OCI-LY3 (cell line): ENCODE data around the gene RTN3.

Source experiments
- H2AFZ ChIP-seq: fragments of 200-600, 300-600 bp; shearing (Covaris generic); 2 replicates; pipeline ENCODE4 v1.6.0; 2014; ENCODE audit warnings: antibody characterized with exemption, low read depth, low read length
- H3K27ac ChIP-seq: fragments of 200-600, 300-600 bp; sonication (generic); 2 replicates; pipeline ENCODE4 v1.5.1; 2014; ENCODE audit warnings: mild to moderate bottlenecking, low read length, moderate library complexity, mixed read lengths
- H3K27me3 ChIP-seq: fragments of 200-600, 300-600 bp; sonication (generic); 2 replicates; pipeline ENCODE4 v1.6.1; 2014; ENCODE audit warnings: low read depth, low read length, mixed read lengths
- H3K36me3 ChIP-seq: fragments of 200-600, 300-600 bp; sonication (generic); replicated peaks from 2 replicates; pipeline ENCODE3; 2014; ENCODE audit warnings: low read depth, low read length, mixed read lengths
- H3K4me1 ChIP-seq: fragments of 300-600, 200-600 bp; sonication (generic); 2 replicates; pipeline ENCODE4 v1.6.1; 2014; ENCODE audit warnings: low read length, mixed read lengths
- H3K4me2 ChIP-seq: fragments of 200-600, 300-600 bp; sonication (generic); 2 replicates; pipeline ENCODE4 v1.6.1; 2014; ENCODE audit warnings: low read length, mixed read lengths
- H3K4me3 ChIP-seq: fragments of 300-600, 200-600 bp; sonication (generic); 2 replicates; pipeline ENCODE4 v1.5.1; 2014; ENCODE audit warnings: antibody characterized with exemption, mild to moderate bottlenecking, low read length, moderate library complexity
- H3K79me2 ChIP-seq: fragments of 300-600, 200-600 bp; shearing (Covaris generic); 2 replicates; pipeline ENCODE4 v1.6.1; 2014; ENCODE audit warnings: mild to moderate bottlenecking, low read length, mixed read lengths
- H3K9ac ChIP-seq: fragments of 300-600, 200-600 bp; shearing (Covaris generic); 2 replicates; pipeline ENCODE4 v1.6.0; 2014; ENCODE audit warnings: mild to moderate bottlenecking, low read length, moderate library complexity
- H3K9me3 ChIP-seq: fragments of 200-600, 300-600 bp; shearing (Covaris generic); 2 replicates; pipeline ENCODE4 v1.6.1; 2014; ENCODE audit warnings: low read length, mixed read lengths; ENCODE audit not compliant: insufficient read depth
- H4K20me1 ChIP-seq: fragments of 200-600, 300-600 bp; sonication (generic); 2 replicates; pipeline ENCODE4 v1.6.1; 2016; ENCODE audit warnings: low read length, mixed read lengths; ENCODE audit not compliant: insufficient read depth
- EZH2phosphoT487 ChIP-seq: fragments of 200-600 bp; shearing (Covaris generic); IDR thresholded peaks from 2 replicates; pipeline ENCODE4 v1.6.1; 2018; ENCODE audit warnings: antibody characterized with exemption, mixed run types, low read depth
- TF ChIP-seq, protein P1 (sequence below): fragments of 200-600, 300-600 bp; sonication (generic); IDR thresholded peaks from 2 replicates; pipeline ENCODE4 v1.5.1; 2014; ENCODE audit warnings: antibody characterized with exemption, low read length, low read depth

The RTN3 gene

DNA sequence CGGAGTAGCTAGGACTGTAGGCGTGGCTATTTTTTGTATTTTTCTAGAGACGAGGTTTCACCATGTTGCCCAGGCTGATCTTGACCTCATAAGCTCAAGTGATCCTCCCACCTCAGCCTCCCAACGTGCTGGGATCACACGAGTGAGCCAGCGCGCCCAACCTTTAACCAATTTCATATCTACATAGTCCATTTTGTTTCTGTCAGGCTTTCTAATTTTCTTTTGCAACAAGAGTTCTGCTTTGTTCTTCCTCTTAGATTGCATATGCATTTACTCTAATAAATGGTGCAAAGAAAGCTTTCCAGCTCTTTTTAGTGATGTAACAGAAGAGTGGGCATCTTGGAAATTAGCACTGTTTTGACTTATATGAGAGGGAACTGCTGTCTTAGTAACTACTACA is 13.3 kb downstream of the RTN3 start:
- Histone ChIP-seq H3K27me3 (no peaks in the 10 kb centered on the region), H3K9ac (no peak overlapping the region), H3K4me3 (no peak overlapping the region), H3K79me2 (peaks cover 16% of the 10 kb centered on the region), H3K36me3 (no peaks in the 10 kb centered on the region), H2AFZ (no peak overlapping the region), H3K4me2 (no peak overlapping the region), H4K20me1 (peaks cover 17% of the 10 kb centered on the region), H3K9me3 (no peaks in the 10 kb centered on the region), H3K4me1 (no peaks in the 10 kb centered on the region), H3K27ac (no peak overlapping the region)
- TF ChIP-seq, protein P1, sequence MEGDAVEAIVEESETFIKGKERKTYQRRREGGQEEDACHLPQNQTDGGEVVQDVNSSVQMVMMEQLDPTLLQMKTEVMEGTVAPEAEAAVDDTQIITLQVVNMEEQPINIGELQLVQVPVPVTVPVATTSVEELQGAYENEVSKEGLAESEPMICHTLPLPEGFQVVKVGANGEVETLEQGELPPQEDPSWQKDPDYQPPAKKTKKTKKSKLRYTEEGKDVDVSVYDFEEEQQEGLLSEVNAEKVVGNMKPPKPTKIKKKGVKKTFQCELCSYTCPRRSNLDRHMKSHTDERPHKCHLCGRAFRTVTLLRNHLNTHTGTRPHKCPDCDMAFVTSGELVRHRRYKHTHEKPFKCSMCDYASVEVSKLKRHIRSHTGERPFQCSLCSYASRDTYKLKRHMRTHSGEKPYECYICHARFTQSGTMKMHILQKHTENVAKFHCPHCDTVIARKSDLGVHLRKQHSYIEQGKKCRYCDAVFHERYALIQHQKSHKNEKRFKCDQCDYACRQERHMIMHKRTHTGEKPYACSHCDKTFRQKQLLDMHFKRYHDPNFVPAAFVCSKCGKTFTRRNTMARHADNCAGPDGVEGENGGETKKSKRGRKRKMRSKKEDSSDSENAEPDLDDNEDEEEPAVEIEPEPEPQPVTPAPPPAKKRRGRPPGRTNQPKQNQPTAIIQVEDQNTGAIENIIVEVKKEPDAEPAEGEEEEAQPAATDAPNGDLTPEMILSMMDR = no peak
- no peak for TF ChIP-seq EZH2phosphoT487

DNA sequence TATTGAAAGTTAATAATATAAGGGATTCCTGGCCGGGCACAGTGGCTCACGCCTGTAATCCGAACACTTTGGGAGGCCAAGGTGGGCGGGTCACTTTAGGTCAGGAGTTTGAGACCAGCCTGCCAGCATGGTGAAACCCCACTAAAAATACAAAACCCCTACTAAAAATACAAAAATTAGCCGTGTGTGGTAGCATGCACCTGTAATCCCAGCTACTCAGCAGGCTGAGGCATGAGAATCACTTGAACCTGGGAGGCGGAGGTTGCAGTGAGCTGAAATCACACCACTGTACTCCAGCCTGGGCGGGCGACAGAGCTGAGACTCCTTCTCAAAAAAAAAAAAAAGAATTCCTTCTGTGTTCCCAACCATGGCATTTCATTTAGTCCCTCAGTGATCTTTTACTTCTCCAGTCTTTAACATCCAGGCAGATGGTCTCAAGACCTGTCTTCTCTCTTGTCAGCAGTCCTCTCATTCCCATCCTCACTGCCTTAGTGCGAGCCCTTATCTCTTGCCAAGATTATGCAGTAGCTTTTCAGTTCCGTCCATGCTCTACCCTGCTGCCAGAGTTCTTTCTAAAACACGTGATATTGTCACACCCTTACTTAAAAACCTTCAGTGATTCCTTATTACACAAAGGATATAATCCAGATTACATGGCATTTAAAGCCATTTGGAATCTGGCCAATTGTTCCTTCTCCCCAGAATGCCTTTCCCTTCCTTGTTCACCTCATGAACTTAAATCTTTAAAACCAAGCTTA is 17.9 kb downstream of the RTN3 start:
- Histone ChIP-seq H3K27me3 (no peaks in the 10 kb centered on the region), H3K9ac (no peak overlapping the region), H3K4me2 (no peak overlapping the region), H3K9me3 (no peaks in the 10 kb centered on the region), H2AFZ (no peak overlapping the region), H3K4me3 (no peak overlapping the region), H4K20me1 (peaks cover 14% of the 10 kb centered on the region; the same call in 1 of the 2 replicates), H3K4me1 (peaks cover 2% of the 10 kb centered on the region), H3K36me3 (no peaks in the 10 kb centered on the region), H3K27ac (no peak overlapping the region), H3K79me2 (peaks cover 3% of the 10 kb centered on the region; the same call in 1 of the 2 replicates)
- TF ChIP-seq EZH2phosphoT487 = no peak
- TF ChIP-seq, protein P1 = no peak

DNA sequence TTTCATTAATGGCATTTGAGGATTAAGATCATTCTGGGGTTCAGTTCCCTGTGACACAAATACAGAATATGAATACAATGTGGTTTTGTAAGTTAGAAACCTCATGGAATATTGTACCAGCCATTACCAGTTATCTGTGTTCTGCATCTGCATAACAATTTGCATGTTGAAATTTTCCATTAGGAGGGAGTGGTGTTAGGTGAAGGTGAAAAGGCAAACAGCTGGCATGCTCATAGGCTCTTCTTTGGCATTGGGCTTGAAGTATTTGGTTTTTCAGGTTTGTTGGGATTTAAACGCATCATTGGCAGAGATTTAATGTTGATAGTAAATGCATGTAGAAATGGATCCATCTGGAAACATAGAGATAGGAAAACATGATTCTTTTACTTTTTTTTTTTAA is 18.6 kb downstream of the RTN3 start:
- Histone ChIP-seq H3K79me2 (peaks cover 3% of the 10 kb centered on the region; the same call in 1 of the 2 replicates), H4K20me1 (peaks cover 17% of the 10 kb centered on the region; the same call in 1 of the 2 replicates)

DNA sequence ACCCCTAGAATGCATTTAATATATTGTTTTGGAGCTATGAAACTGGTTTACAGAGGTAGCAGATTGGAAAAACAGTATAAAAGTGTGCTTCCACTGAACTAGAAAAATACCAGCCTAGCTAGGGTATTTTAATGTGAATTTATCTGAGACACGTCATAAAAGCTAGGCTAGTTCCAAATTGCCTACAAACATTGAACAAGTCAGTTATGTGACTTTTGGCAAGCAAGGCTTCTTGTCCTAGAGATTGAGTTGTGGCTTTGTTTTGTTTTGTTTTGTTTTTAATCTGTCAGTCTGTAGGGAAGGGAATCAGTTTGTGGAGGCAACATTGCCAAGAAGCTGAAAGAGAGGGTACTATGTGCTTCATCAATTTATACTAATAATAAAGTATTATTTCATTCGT is 24.2 kb downstream of the RTN3 start:
- H3K4me1 ChIP-seq = peaks cover 16% of the 10 kb centered on the region
- no peak overlapping the region for H3K27ac ChIP-seq
- no peak overlapping the region for H3K4me3 ChIP-seq
- no peak overlapping the region for H2AFZ ChIP-seq
- H3K36me3 ChIP-seq = no peaks in the 10 kb centered on the region
- no peak overlapping the region for H3K9ac ChIP-seq
- no peak overlapping the region for H3K4me2 ChIP-seq
- H3K27me3 ChIP-seq = no peaks in the 10 kb centered on the region
- peaks cover 4% of the 10 kb centered on the region; the same call in 1 of the 2 replicates for H3K79me2 ChIP-seq
- TF ChIP-seq EZH2phosphoT487 = no peak
- TF ChIP-seq, protein P1 = no peak
- no peaks in the 10 kb centered on the region for H3K9me3 ChIP-seq
- H4K20me1 ChIP-seq = peaks cover 19% of the 10 kb centered on the region; the same call in 1 of the 2 replicates

More for the DNA sequence above, 18.6 kb downstream of the RTN3 start:
- H3K36me3 ChIP-seq = no peaks in the 10 kb centered on the region
- H3K27me3 ChIP-seq = no peaks in the 10 kb centered on the region
- no peak overlapping the region for H3K9ac ChIP-seq
- no peak overlapping the region for H3K4me3 ChIP-seq
- no peak overlapping the region for H2AFZ ChIP-seq
- H3K4me2 ChIP-seq = no peak overlapping the region
- no peak for TF ChIP-seq EZH2phosphoT487
- TF ChIP-seq, protein P1 = no peak
- H3K4me1 ChIP-seq = peaks cover 10% of the 10 kb centered on the region
- H3K9me3 ChIP-seq = no peaks in the 10 kb centered on the region
- no peak overlapping the region for H3K27ac ChIP-seq
